Measurements from ENCODE around the gene DGKG.

GRCh38 chr3:186189492-186189891 is 172.5 kb downstream of the DGKG start:
- TF ChIP-seq CTCF (IDR thresholded peaks at IDR 0.05) (no peak), POLR2A (IDR thresholded peaks at IDR 0.05) (no peak)

Data from testis (tissue), 2 donors.